Calu3 (cell line): ENCODE data around the gene ABCE1. TPM values are rescaled to one million over a fixed set of nuclear protein-coding genes. Genes with fewer than 3 reads are reported as not detected.

Experiments
- BruUV-seq: library from RNA; stranded (reverse); fragments of 400-500 nt; replicated peaks from 2 replicates; lab custom pipeline; 2021; lab: Mats Ljungman, UMichigan
- CTCF ChIA-PET: fragments of 300-600 bp; sonication (Branson Sonifier 250); formaldehyde crosslinking; loops from one replicate; lab custom pipeline; 2022; ENCODE audit warnings: antibody characterized with exemption; lab: Charles Lee
- DNase-seq: peaks from one replicate; pipeline ENCODE4 v3.0.0; 2022
- H3K27ac Mint-ChIP-seq: one replicate; pipeline ENCODE4 v1.8.0; 2022; ENCODE audit warnings: mixed read lengths; ENCODE audit not compliant: unreplicated experiment
- H3K27me3 Mint-ChIP-seq: one replicate; pipeline ENCODE4 v1.8.0; 2022; ENCODE audit warnings: mixed read lengths; ENCODE audit not compliant: unreplicated experiment
- H3K36me3 Mint-ChIP-seq: one replicate; pipeline ENCODE4 v1.8.0; 2022; ENCODE audit warnings: mild to moderate bottlenecking, moderate library complexity, mixed read lengths; ENCODE audit not compliant: insufficient read depth, unreplicated experiment
- H3K4me1 Mint-ChIP-seq: one replicate; pipeline ENCODE4 v1.8.0; 2022; ENCODE audit warnings: mild to moderate bottlenecking, low read depth, mixed read lengths; ENCODE audit not compliant: unreplicated experiment
- H3K4me3 Mint-ChIP-seq: one replicate; pipeline ENCODE4 v1.8.0; 2022; ENCODE audit warnings: mild to moderate bottlenecking, low read depth, moderate library complexity, mixed read lengths; ENCODE audit not compliant: unreplicated experiment
- H3K9me3 Mint-ChIP-seq: one replicate; pipeline ENCODE4 v1.8.0; 2022; ENCODE audit warnings: low read depth, mixed read lengths; ENCODE audit not compliant: unreplicated experiment
- CTCF ChIP-seq: fragments of 200-600 bp; IDR thresholded peaks from one replicate; pipeline ENCODE4 v1.8.0; 2022; ENCODE audit warnings: antibody characterized with exemption; ENCODE audit not compliant: unreplicated experiment
- intact Hi-C: fragments of 100-400 bp; cut with micrococcal nuclease; formaldehyde crosslinking; loops from one replicate; pipeline ENCODE4 v1.10.0; 2022; ENCODE audit not compliant: unreplicated experiment
- total RNA-seq: library from RNA; stranded (reverse); gene quantifications from 2 replicates; pipeline ENCODE4 v1.2.3, GENCODE V29; 2022

ABCE1 gene
- total RNA-seq, 1 experiment from 2014 or later = 67.4 TPM

DNA sequence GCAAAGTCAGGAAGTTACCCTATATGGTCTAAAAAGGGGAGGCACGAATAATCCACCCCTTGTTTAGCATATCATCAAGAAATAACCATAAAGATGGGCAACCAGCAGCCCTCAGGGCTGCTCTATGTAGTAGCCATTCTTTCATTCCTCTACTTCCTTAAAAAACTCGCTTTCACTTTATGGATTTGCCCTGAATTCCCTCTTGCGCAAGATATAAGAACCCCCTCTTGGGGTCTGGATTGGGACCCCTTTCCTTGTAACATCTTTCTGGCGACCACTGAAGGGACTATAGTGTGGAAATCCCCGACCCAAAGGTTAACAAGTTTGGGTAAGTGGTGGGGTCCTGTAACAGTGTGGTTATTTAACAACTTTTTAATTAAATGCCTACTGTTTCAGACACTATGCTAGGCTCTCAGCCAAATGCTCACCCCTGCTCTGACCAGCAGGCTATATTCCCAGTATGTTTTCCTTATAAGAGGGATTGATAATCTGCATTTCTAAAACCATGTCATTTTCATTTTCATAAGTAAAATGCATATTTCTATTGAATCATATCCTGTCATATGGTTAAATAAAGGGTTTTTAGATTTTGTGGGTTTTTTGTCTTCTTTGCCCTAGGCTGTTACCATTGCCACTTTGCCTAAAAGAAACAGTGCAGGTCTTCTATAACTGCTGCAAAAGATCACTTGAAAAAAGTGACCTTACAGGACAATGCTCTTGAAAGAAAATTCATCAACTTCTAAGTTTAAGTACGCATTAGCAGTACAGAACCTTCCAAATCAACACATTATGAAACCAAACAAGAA, 41.6 kb upstream of the ABCE1 start:
- CTCF ChIA-PET = no interaction called here
- no peaks in the 10 kb centered on the region for H3K9me3 Mint-ChIP-seq
- H3K36me3 Mint-ChIP-seq = no peaks in the 10 kb centered on the region
- H3K4me3 Mint-ChIP-seq = no peak overlapping the region
- no peak overlapping the region for H3K27ac Mint-ChIP-seq
- BruUV-seq = no TSS peak
- H3K27me3 Mint-ChIP-seq = no peaks in the 10 kb centered on the region
- intact Hi-C loops = no loop called here
- no peak for DNase-seq
- TF ChIP-seq CTCF = no peak
- H3K4me1 Mint-ChIP-seq = no peaks in the 10 kb centered on the region

DNA sequence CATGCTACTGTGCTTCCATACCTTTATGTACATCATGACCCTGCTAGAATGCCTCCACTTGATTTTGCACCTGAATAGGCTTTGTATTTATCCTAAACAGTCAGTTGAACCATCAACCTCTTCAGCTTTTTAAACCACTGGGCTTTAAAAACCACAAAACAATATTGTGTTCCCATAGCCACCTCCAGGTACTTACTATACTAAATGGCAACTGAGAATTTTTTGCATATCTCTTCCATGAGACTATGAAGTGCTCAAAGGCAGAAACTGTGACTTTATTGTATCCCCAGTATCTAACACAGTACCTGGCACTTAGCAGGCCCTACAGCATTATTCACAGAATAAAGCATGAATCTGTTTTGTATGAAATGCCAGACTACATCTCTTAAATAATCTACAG, 39.9 kb upstream of the ABCE1 start:
- BruUV-seq = no TSS peak
- Mint-ChIP-seq H3K4me1 (no peaks in the 10 kb centered on the region), H3K27ac (no peak overlapping the region), H3K9me3 (no peaks in the 10 kb centered on the region), H3K27me3 (no peaks in the 10 kb centered on the region), H3K4me3 (no peak overlapping the region), H3K36me3 (no peaks in the 10 kb centered on the region)
- intact Hi-C loops = no loop called here
- no peak for TF ChIP-seq CTCF
- CTCF ChIA-PET = interaction anchor here (0.8 kb wide), 1 partner anchor 11 kb away, joined by 3 read pairs; no protein-coding TSS in a partner anchor
- DNase-seq = no peak

- DNase-seq = no peak
- H3K27me3 Mint-ChIP-seq = no peaks in the 10 kb centered on the region
- intact Hi-C loops = loop anchor here (2.0 to 10.0 kb wide), 3 partner anchors 277 to 887 kb away; no protein-coding TSS in a partner anchor
- TF ChIP-seq CTCF = no peak
- H3K27ac Mint-ChIP-seq = no peak overlapping the region
- CTCF ChIA-PET = interaction anchor here (1.2 kb wide), 1 partner anchor 196 kb away, joined by 3 read pairs; no protein-coding TSS in a partner anchor
- no peak overlapping the region for H3K4me3 Mint-ChIP-seq
- no peaks in the 10 kb centered on the region for H3K9me3 Mint-ChIP-seq
- no peaks in the 10 kb centered on the region for H3K36me3 Mint-ChIP-seq
- H3K4me1 Mint-ChIP-seq = no peaks in the 10 kb centered on the region
- no TSS peak for BruUV-seq
Measured at GRCh38 chr4:145061318-145061920, 36.7 kb upstream of the ABCE1 start.

DNA sequence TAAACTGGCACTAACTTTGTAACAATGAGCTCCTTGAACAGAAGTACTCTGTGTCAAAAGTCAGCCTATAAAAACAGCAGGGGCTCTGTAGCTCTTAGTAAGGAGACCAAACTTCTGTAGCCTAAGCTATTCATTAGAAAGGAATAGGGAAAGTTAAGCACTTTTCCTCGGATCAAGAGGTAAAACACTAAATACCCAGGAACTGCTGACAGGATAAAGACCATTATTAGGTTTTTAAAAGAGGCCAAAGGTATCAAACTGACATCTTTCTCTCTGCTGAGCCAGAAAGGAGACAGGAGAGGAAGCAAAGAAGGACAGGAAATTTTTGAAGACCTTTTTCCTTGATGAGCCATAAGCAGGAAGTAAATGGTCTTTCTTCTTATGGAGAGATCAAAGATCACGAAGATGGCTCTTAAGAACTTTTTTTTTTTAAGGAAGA, 32.0 kb upstream of the ABCE1 start:
- Mint-ChIP-seq H3K9me3 (no peaks in the 10 kb centered on the region), H3K27me3 (no peaks in the 10 kb centered on the region), H3K36me3 (no peaks in the 10 kb centered on the region), H3K27ac (no peak overlapping the region), H3K4me3 (no peak overlapping the region), H3K4me1 (no peaks in the 10 kb centered on the region)
- DNase-seq = no peak
- BruUV-seq = no TSS peak
- intact Hi-C loops = loop anchor here (10.0 kb wide), 2 partner anchors 281 to 501 kb away; no protein-coding TSS in a partner anchor
- no peak for TF ChIP-seq CTCF
- CTCF ChIA-PET = no interaction called here
